Caki2 (cell line): Measurements from ENCODE around the gene SLC39A6. TPM values are rescaled to one million over a fixed set of nuclear protein-coding genes. Genes with fewer than 3 reads are reported as not detected.
A peak's percentile ranks its signal among the peaks of the same experiment; 100 is the strongest.
"Not testable (repeated sequence)": the region's sequence is repeated elsewhere in the genome, so short reads cannot be mapped to it uniquely, and the experiment has no call there.

Experiments
- DNase-seq: peaks from one replicate; pipeline ENCODE4 v3.0.0-alpha.2; 2015; ENCODE audit warnings: low read depth
- in situ Hi-C: cut with HindIII; loops from 2 replicates; pipeline ENCODE4 v1.10.0; 2016; ENCODE audit warnings: low sequenced_read_pairs, low pct_unique_long_range_greater_than_20kb, mixed read lengths
- total RNA-seq: library from RNA; depleted of rRNA; stranded (reverse); fragments of >200 nt; shearing (Covaris generic); gene quantifications from 2 replicates; pipeline ENCODE4 v1.2.3, GENCODE V29; 2014; ENCODE audit warnings: low replicate concordance

SLC39A6 gene
- total RNA-seq, 1 experiment from 2014 or later, result 36.7 TPM

DNA sequence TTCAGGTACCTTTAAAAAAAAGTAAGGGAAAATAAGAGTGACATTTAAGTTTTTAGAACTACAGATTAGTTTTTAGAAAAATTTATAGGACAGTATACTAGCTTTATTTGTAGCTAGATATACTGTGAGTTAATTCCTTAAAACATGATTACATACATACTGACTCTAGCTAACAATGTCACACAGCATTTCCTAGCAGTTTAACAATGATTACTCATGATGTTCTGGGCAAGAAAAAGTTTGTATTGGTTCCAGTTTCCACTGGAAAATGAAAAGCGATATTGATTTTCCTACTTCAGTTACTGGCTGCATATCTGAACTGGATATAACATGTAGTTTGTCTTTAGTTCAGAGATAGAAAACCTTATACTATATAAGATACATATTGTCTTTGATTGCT, 19.4 kb downstream of the SLC39A6 start:
- in situ Hi-C loops, result no loop called here

DNA sequence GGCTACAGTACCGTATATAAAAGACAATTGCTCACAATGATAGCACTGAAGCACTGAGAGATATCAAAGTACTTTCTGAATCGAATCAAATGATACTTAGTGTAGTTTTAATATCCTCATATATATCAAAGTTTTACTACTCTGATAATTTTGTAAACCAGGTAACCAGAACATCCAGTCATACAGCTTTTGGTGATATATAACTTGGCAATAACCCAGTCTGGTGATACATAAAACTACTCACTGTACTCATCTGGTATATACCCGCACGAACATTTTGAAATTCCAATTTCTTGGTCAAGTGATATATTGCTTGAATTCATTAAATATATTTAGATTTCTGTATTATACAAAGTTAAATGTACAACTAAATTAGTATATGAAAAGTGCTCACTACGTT, 20.5 kb downstream of the SLC39A6 start:
- in situ Hi-C loops, result no loop called here
- no peak for DNase-seq

More for the DNA sequence above, 19.4 kb downstream of the SLC39A6 start:
- no peak for DNase-seq

DNA sequence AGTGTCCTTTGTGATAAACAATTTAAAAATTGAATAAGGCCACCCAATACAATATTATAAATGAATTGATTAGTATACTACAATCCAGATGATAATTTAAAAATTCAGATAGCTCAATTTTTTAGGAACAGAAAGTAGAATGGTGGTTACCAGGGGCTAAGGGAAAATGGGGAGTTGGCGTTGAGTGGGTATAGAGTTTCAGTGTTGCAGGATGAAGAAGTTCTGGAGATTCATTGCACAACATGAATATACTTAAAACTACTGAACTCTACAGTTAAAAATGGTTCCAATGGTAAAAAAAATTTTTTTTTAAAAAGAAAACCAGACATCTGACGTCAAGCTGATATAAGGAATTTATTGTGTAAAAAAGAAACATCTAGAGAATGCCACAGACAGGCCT, 20.9 kb downstream of the SLC39A6 start:
- in situ Hi-C loops, result no loop called here
- no peak for DNase-seq

DNA sequence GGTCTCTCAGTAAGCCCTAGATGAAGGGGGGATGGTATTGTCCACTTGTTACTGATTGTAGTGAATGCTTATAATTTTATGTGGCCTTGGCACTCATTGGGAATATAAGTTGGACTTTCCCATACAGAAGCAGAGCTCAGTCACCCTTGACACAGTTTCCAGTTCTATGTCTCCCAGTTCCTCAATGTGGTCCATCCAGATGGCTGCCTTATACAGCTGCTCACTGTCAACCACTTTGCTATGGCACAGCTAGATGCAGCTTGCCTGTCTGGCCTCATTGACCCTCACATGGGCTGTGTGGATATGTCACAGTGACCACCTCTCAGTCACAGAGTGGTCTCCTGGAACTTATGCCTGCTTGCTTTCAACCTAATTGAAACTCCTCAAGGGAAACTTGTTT, 21.7 kb downstream of the SLC39A6 start:
- in situ Hi-C loops, result no loop called here
- DNase-seq, result no peak

DNA sequence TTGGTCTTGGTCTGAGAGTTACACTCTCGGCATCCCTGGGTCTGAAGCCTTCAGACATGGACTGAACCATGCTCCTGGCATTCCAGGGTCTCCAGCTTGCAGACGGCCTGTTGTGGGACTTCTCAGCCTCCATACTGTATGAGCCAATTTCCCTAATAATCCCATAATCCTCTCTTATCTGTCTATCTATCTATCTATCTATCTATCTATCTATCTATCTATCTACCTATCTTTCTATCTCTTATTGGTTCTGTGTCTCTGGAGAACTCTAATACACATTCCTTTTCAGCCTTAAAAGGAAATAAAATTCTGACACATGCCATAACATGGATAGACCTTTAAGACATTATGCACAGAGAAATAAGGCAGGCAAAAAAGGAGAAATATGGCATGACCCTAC, 24.4 kb downstream of the SLC39A6 start:
- in situ Hi-C loops, result no loop called here
- DNase-seq, result no peak

DNA sequence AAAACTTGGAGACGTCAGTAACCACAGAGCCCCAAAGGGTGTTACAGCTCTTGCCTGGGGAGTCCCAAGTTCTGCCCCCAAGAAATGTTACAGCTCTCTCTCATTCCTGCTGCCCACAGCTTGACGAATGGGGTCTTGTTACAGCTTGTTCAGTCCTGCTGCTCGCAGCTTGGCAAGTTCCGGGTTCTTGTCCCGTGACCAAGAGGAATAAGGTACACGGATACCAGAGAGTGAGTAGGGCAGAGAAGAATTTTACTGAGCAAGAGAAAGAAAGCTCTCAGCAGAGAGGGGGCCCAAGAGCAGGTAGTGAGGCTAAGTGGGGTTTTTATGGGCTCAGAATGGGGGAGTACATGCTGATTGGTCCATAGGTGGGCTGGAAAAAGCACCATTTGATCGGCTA, 27.2 kb downstream of the SLC39A6 start:
- no peak for DNase-seq
- in situ Hi-C loops, result no loop called here

DNA sequence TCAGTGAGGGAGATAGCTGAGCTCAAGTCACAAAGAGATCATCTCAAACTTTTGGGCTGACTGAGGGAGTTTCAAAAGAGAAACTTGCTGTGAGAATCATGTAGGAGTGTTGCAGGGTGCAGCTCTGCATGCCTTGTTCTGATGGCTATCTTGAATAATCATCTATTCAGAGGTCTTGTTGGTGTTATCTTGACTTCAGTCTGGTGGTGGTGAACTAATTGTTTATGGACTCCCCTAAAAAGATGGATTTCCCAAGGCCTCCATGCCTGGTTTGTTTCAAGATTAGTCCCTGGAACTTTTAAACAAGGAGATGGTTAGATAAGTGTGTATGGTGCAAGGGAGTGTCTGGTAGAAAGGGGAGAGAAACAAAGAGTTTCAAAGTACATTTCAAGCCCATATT, 29.8 kb downstream of the SLC39A6 start:
- in situ Hi-C loops, result no loop called here
- no peak for DNase-seq

DNA sequence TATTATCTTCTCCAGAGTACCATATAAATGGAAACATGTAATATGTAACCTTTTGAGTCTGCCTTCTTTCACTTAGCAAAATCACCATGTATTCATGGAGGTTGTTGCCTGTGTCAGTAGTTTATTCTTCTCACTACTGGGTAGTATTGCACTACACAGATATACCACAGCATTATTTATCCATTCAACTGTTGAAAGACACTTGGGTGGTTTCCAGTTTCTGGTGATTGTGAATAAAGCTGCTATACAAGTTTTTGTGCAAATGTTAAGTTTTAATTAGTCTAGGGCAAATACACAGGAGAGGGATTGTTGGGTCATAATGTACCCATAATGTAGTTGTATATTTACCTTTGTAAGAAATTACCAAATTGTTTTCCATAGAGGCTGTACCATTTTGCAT, 32.2 kb downstream of the SLC39A6 start:
- DNase-seq, result no peak
- in situ Hi-C loops, result no loop called here

DNA sequence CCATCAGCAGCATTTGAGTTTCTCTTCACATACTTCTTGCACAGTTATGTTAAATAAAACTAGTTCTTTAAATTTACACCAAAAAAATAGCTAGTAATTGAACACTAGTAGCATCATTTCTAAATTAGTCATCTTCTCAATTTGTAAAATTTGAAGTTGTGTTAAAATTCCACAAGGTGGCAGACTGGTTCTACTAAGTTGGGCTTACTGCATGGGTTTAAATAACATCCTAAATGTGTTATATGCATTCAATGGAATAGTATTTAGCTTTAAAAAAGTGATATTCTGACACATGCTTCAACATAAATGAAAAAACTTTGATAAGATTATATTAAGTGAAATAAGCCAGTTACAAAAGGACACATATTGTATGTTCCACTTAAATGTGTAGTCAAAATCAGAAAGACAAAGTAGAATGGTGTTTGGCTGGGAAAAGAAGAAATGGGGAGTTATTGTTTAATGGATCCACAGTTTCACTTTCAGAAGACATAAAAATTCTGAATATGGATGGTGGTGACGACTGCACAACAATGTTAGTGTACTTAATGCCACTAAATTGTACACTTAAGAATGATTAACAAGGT, 33.1 kb downstream of the SLC39A6 start:
- no peak for DNase-seq
- in situ Hi-C loops, result no loop called here

DNA sequence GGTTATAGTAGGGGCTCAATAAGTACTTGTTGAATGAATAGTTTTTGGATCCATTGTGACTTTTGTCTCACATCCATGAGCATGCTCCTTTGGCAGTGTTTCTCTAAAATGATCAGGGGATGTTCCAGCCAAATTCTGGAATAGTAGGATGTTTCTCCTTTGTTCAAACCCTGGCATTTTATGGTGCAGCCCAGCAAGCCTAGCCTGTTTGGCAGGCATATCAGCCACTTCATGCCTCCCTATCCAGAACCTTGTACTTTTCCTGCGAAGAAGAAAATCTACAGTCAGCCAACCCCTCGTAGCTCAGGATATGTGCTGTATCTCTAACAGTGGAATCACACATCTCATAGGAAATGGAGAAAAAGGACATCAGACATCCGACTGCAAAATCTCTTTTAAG, 34.7 kb downstream of the SLC39A6 start:
- DNase-seq, result no peak
- in situ Hi-C loops, result no loop called here

DNA sequence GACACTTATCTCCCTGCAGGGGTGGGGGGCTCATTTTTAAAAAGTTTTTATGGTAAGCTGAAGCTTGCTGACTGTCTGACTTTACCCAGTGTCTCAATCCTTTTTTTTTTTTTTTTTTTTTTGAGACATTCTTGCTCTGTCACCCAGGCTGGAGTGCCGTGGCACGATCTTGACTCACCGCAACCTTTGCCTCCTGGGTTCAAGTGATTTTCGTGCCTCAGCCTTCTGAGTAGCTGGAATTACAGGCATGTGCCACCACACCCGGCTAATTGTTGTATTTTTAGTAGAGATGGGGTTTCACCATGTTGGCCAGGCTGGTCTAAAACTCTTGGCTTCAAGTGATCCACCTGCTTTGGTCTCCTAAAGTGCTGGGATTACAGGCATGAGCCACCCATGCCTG, 37.0 kb downstream of the SLC39A6 start:
- DNase-seq, result peak; percentile 33
- in situ Hi-C loops, result not testable (repeated sequence)

DNA sequence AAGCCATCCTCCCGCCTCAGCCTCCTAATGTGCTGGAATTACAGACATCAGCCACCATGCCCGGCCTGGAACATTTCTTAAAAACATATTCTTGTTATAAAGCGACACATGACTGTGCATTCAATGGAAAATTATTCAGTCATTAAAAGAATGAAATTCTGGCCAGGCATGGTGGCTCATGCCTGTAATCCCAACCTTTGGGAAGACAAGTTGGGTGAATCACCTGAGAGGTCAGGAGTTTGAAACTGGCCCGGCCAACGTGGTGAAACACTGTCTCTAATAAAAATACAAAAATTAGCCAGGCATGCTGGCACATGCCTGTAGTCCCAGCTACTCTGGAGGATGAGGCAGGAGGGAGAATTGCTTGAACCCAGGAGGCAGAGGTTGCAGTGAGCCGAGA, 40.1 kb downstream of the SLC39A6 start:
- peak; percentile 35 for DNase-seq
- in situ Hi-C loops, result no loop called here

DNA sequence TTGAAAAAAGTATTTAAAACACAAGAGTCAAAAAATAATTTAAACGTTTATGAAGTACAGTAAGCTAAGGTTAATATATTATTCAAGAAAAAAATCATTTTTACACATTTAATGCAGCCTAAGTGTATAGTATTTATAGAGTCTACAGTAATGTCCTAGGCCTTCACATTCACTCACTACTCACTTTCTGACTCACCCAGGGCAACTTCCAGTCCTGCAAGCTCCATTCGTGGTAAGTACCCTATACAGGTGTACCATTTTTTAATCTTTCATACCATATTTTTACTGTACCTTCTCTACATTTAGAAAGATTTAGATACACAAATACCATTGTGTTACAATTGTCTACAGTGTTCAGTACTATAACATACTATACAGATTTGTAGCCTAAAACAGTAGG, 40.9 kb downstream of the SLC39A6 start:
- DNase-seq, result no peak
- in situ Hi-C loops, result no loop called here

DNA sequence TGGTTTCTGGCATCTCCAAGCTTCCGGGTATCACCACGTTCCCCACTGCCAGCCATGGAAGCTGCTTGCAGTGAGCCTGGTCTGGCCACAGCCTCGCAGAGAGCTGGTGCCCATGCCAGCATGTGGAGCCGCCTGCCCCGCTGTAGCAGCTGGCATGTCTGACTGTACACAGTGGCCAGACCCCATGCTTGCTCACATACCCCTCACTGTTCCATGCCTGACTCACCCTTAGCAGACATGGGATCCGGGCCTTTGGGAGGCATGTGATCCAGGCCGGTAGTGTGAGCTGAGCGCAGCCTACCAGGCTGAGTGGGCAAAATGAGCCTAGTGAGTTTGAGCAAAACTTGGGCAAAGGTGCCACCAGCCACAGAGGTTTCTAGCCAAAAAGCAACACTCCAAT, 43.0 kb downstream of the SLC39A6 start:
- in situ Hi-C loops, result no loop called here
- DNase-seq, result no peak

DNA sequence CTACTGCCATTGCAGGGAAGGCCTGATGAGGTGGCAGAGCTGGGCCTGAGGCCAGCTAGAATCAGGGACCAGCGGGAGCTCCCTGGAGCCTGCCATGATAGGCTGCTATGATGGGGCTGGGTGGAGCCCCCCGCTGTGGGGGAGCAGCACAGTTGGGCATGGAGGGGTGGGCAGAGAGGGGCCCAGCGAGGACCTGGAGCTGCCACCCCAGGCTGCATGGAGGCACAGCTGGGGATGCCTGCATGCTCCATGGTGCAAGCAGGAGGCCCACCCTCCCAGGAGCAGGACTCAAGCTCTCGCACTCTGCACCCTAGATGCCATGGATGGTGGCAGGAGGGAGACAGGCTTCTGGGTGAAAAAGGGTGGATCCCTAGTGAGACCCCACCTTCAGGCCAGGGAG, 43.9 kb downstream of the SLC39A6 start:
- in situ Hi-C loops, result no loop called here
- DNase-seq, result no peak

DNA sequence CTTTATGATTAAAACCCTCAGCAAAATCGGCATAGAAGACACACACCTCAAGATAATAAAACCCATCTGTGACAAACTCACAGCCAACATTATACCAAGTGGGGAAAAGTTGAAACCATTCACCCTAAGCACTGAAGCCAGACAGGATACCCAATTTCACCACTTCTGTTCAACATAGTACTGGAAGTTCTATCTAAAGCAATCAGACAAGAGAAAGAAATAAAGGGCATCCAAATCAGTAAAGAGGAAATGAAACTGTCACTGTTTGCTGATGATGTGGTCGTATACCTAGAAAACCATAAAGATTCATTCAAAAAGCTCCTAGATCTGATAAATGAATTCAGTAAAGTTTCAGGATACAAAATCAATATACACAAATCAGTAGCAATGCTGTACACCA, 45.4 kb downstream of the SLC39A6 start:
- in situ Hi-C loops, result no loop called here
- DNase-seq, result no peak

DNA sequence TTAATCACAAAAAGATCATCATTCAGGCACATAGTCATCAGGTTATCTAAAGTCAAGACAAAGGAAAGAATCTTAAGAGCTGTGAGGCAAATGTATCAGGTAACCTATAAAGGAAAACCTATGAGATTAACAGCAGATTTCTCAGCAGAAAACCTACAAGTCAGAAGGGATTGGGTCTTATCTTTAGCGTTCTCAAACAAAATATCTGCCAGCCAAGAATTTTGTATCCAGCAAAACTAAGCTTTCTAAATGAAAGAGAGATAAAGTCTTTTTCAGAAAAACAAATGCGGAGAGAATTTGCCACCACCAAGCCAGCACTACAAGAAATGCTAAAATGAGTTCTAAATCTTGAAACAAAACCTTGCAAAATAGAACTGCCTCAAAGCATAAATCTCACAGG, 48.0 kb downstream of the SLC39A6 start:
- DNase-seq, in situ Hi-C loops: not testable (repeated sequence)

DNA sequence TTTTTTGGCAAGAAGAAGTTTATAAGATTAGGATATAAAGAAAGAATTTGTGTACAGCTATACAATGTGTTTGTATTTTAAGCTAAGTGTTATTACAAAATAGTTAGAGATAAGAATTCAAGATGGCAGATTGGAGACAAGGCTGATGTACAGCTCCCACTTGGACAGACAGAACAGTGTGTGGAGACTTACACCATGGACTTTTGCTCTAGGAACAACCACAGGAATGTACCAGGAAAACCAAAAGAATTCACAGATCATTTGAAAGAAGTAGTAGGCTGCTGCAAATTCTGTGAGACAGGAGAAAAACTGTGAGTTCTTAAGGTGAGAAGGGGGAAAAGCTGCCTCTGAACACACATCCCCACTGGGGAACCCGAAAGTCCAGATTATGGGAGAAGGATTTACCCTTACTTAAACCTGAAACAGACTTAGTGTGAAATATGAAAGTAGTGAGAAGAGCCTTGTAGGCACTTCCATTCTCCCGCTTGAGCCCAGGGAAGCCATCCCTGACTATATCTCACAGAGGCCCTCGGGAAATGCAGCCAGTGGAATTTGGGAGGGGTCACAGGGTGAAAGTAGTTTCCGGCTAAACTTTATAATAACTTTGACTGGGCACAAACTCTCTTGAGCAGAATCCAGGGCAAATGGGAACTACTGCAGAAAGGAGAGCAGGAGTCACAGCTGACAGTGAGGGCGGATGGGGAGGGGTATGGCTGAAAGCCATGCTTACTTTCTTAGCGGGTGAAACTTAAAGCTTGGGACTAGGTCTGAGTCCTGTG, 50.2 kb downstream of the SLC39A6 start:
- in situ Hi-C loops, result no loop called here
- no peak for DNase-seq

DNA sequence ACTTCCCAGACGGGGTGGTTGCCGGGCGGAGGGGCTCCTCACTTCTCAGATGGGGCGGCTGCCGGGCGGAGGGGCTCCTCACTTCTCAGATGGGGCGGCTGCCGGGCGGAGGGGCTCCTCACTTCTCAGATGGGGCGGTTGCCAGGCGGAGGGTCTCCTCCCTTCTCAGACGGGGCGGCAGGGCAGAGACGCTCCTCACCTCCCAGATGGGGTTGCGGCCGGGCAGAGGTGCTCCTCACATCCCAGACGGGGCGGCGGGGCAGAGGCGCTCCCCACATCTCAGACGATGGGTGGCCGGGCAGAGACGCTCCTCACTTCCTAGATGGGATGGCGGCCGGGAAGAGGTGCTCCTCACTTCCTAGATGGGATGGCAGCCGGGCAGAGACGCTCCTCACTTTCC, 51.4 kb downstream of the SLC39A6 start:
- in situ Hi-C loops, result not testable (repeated sequence)

More for the DNA sequence above, 51.4 kb downstream of the SLC39A6 start:
- not testable (repeated sequence) for DNase-seq
